A549 (cell line): ENCODE results near the gene SLC39A11. TPM values are rescaled to one million over a fixed set of nuclear protein-coding genes. Genes with fewer than 3 reads are reported as not detected.
A peak's percentile ranks its signal among the peaks of the same experiment; 100 is the strongest.

ENCODE experiments used
- ATAC-seq, 2 experiments: fragments of 200-7000 bp in 1 of 2; fragments of >200 bp in 1 of 2; cut with Nextera tagmentation in 1 of 2; cut with Tn5 transposase in 1 of 2; 3 replicates each; pipeline versions ENCODE4 v1.8.0 to v1.9.1; 2018 to 2020; ENCODE audit warnings: mild to moderate bottlenecking in 1 of 2, moderate library complexity in 1 of 2
- CTCF ChIA-PET: fragments of 300-600 bp; sonication (Branson Sonifier 250); formaldehyde crosslinking; extraction: SDS; loops from one replicate; lab custom pipeline; 2021; ENCODE audit warnings: antibody characterized with exemption, inconsistent platforms; lab: Yijun Ruan, JAX
- POLR2A ChIA-PET: fragments of 350-600 bp; formaldehyde crosslinking; extraction: SDS; loops from one replicate; lab custom pipeline; 2021; ENCODE audit warnings: antibody characterized with exemption, inconsistent platforms; lab: Yijun Ruan, JAX
- DNase-seq, 2 experiments: peaks; one replicate each; pipeline versions ENCODE4 v3.0.0 to v3.0.0-alpha.2; 2011 to 2016; ENCODE audit warnings: low read depth in 1 of 2, low spot score in 1 of 2
- FAIRE-seq: peaks from 2 replicates; lab custom pipeline; 2011; peaks lifted over from hg19 to GRCh38; lab: Jason Lieb, UNC
- H3K27ac ChIP-seq, 2 experiments: fragments of >200 bp; sonication (Bioruptor Twin); formaldehyde crosslinking; 3 replicates each; pipeline ENCODE4 v1.5.1; 2016 to 2017
- H3K4me1 ChIP-seq: fragments of >200 bp; sonication (Bioruptor Twin); formaldehyde crosslinking; 3 replicates; pipeline ENCODE4 v1.6.1; 2016
- H3K4me2 ChIP-seq: fragments of >200 bp; sonication (Bioruptor Twin); formaldehyde crosslinking; 3 replicates; pipeline ENCODE4 v1.6.1; 2016
- H3K4me3 ChIP-seq: fragments of >200 bp; sonication (Bioruptor Twin); formaldehyde crosslinking; 3 replicates; pipeline ENCODE4 v1.5.1; 2016
- H3K9me3 ChIP-seq: fragments of >200 bp; sonication (Bioruptor Twin); formaldehyde crosslinking; 3 replicates; pipeline ENCODE4 v1.6.1; 2016
- CHD4 ChIP-seq: fragments of 200-600 bp; sonication (generic); IDR thresholded peaks from 2 replicates; pipeline ENCODE4 v1.6.1; 2016; ENCODE audit warnings: antibody characterized with exemption, mild to moderate bottlenecking, borderline replicate concordance
- FOSB ChIP-seq: fragments of 250-450 bp; sonication (Bioruptor Pico); IDR thresholded peaks from 2 replicates; pipeline ENCODE4 v1.5.0; 2020; ENCODE audit warnings: mild to moderate bottlenecking, moderate library complexity
- FOSL2 ChIP-seq, 2 experiments: fragments of 450-650 bp in 1 of 2; fragments of >200 bp in 1 of 2; sonication (Bioruptor Twin) in 1 of 2; formaldehyde crosslinking; IDR thresholded peaks; 2 replicates each; pipeline versions ENCODE4 v1.5.0 to v1.6.1; 2016 to 2020; ENCODE audit warnings: mild to moderate bottlenecking in 1 of 2, moderate library complexity in 1 of 2
- HOXA7 ChIP-seq: fragments of 250-450 bp; sonication (Bioruptor Pico); IDR thresholded peaks from 2 replicates; pipeline ENCODE4 v1.5.0; 2020; ENCODE audit warnings: mild to moderate bottlenecking, moderate library complexity
- HOXB5 ChIP-seq: fragments of 250-450 bp; sonication (Bioruptor Pico); IDR thresholded peaks from 2 replicates; pipeline ENCODE4 v1.5.0; 2020; ENCODE audit warnings: mild to moderate bottlenecking, moderate library complexity
- NFE2L2 ChIP-seq: fragments of 150-350 bp; conservative IDR thresholded peaks from 2 replicates; pipeline ENCODE4 v1.6.1; 2014; ENCODE audit warnings: low read length
- NPAS2 ChIP-seq: fragments of 250-450 bp; sonication (Bioruptor Pico); IDR thresholded peaks from 2 replicates; pipeline ENCODE4 v1.8.0; 2022; ENCODE audit warnings: mild to moderate bottlenecking, moderate library complexity, borderline replicate concordance
- NR3C1 ChIP-seq: fragments of >200 bp; sonication (Bioruptor Twin); formaldehyde crosslinking; IDR thresholded peaks from 3 replicates; pipeline ENCODE4 v1.6.1; 2017
- PHF8 ChIP-seq: fragments of 200-600 bp; sonication (generic); IDR thresholded peaks from 2 replicates; pipeline ENCODE4 v1.6.1; 2016; ENCODE audit warnings: low read depth, mild to moderate bottlenecking, antibody characterized with exemption, moderate library complexity, borderline replicate concordance
- RNF2 ChIP-seq: fragments of 200-600 bp; sonication (generic); IDR thresholded peaks from 2 replicates; pipeline ENCODE4 v1.6.1; 2016; ENCODE audit warnings: low read depth, mild to moderate bottlenecking, antibody characterized with exemption, moderate library complexity, borderline replicate concordance
- TP53 ChIP-seq: fragments of 250-450 bp; sonication (Bioruptor Pico); IDR thresholded peaks from 2 replicates; pipeline ENCODE4 v1.5.0; 2021; ENCODE audit warnings: mild to moderate bottlenecking, moderate library complexity
- USF2 ChIP-seq: fragments of 450-650 bp; IDR thresholded peaks from 2 replicates; pipeline ENCODE4 v1.6.1; 2014; ENCODE audit warnings: antibody characterized with exemption
- ZC3H11A ChIP-seq: fragments of 450-650 bp; IDR thresholded peaks from 2 replicates; pipeline ENCODE4 v1.6.1; 2014; ENCODE audit warnings: antibody characterized with exemption, mild to moderate bottlenecking
- WGBS: methylation state at CpG from one replicate; pipeline ENCODE4 v1.1.6; 2017; ENCODE audit errors: missing lambda C conversion rate; 5-methylcytosine and 5-hydroxymethylcytosine counted together
- polyA plus RNA-seq, 4 experiments: library from polyadenylated mRNA; depleted of rRNA in 3 of 4; stranded (reverse); fragments of >200 nt; fragmentation: RNase III in 1 of 4; extraction: RNeasy Plus Mini Kit Qiagen cat#74134 plus additional on column Dnase treatment in 1 of 4; gene quantifications; 2 replicates in 3 of 4; 3 replicates in 1 of 4; pipeline ENCODE4 v1.2.3, GENCODE V29; 2011 to 2017
- TF ChIP-seq, protein P1 (sequence below): fragments of 150-350 bp; IDR thresholded peaks from 2 replicates; pipeline ENCODE4 v1.6.1; 2014; ENCODE audit warnings: low read depth, mild to moderate bottlenecking, low read length
- TF ChIP-seq, protein P2 (sequence below): fragments of >200 bp; sonication (Bioruptor Twin); formaldehyde crosslinking; IDR thresholded peaks from 3 replicates; pipeline ENCODE4 v1.5.1; 2016
- TF ChIP-seq, protein P3 (sequence below): fragments of 200-600 bp; sonication (generic); IDR thresholded peaks from 2 replicates; pipeline ENCODE4 v1.6.1; 2016; ENCODE audit warnings: antibody characterized with exemption, mild to moderate bottlenecking, moderate library complexity

Gene SLC39A11
- polyA plus RNA-seq, 2 of the 4 experiments (the other 2 are of a cell fraction) = 18.4 to 25.2 TPM

DNA sequence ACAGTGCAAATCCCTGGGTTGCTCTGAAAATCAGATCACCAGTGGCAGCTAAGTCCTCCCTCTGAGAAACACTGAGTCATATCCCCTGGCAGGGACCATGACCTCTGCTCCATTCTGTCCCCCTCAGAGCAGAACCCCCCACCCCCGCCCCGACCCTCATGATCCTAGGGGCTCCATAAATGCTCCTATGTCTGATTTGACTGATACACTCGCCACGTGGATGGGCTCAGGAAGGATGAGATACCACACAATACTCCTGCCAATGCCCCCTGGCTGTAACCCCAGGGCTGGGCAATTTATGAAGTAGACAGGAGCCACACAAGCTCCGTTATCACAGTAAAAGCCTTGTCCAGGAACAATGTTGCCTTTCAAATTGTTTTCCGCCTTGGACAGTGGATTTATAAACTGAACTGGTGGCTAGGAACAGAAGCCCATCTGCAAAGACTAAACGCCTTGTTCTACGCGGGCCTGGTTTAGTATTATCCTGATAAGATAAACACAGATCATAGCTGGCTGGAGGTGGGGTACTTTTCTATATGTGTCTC, 394.8 kb downstream of the SLC39A11 start (continued):
- no peak for TF ChIP-seq RNF2
- TF ChIP-seq, protein P1, sequence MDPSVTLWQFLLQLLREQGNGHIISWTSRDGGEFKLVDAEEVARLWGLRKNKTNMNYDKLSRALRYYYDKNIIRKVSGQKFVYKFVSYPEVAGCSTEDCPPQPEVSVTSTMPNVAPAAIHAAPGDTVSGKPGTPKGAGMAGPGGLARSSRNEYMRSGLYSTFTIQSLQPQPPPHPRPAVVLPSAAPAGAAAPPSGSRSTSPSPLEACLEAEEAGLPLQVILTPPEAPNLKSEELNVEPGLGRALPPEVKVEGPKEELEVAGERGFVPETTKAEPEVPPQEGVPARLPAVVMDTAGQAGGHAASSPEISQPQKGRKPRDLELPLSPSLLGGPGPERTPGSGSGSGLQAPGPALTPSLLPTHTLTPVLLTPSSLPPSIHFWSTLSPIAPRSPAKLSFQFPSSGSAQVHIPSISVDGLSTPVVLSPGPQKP = no peak

DNA sequence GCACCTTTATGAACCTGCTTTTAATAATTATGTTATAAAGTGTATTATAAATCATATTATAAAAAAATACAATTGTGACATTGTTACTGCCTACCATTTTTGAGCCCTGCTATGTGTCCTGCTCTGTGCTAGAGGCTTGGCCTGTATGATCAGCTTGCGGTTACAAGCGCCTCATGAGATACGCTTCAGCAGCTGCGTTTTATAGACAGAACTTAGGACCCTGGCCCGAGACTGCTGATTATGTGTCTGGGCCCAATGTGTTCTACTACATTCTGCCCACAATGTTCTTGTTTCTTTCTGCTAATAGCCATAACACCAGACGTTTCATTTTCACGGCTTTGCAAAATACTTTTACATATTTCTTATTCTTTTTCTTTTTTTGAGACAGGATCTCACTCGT, 395.8 kb downstream of the SLC39A11 start:
- H3K4me2 ChIP-seq = no peak overlapping the region
- ChIA-PET POLR2A (no interaction called here), CTCF (interaction anchor here (1.2 to 22.2 kb wide), 5 partner anchors 13 to 157 kb away, joined by 3 to 240 read pairs (median 39); no protein-coding TSS in a partner anchor)
- FAIRE-seq (no peak), DNase-seq (no peak), ATAC-seq (no peak)
- peak overlapping the region in 1 of 2 experiments; percentile 77; a peak in 3 of 6 replicates for H3K27ac ChIP-seq
- 95% methylated on average over 8 of the region's 8 CpGs for WGBS
- TF ChIP-seq HOXB5 (CRISPR knock-in tag) (no peak), ZC3H11A (no peak), NPAS2 (CRISPR knock-in tag) (no peak), NFE2L2 (no peak), CHD4 (no peak), NR3C1 (no peak), HOXA7 (CRISPR knock-in tag) (no peak), FOSB (CRISPR knock-in tag) (no peak), TP53 (no peak), PHF8 (no peak), USF2 (no peak), FOSL2 (IDR thresholded peaks at IDR 0.05) (no peak), FOSL2 (CRISPR knock-in tag; IDR thresholded peaks at IDR 0.05) (no peak)
- TF ChIP-seq, protein P2, sequence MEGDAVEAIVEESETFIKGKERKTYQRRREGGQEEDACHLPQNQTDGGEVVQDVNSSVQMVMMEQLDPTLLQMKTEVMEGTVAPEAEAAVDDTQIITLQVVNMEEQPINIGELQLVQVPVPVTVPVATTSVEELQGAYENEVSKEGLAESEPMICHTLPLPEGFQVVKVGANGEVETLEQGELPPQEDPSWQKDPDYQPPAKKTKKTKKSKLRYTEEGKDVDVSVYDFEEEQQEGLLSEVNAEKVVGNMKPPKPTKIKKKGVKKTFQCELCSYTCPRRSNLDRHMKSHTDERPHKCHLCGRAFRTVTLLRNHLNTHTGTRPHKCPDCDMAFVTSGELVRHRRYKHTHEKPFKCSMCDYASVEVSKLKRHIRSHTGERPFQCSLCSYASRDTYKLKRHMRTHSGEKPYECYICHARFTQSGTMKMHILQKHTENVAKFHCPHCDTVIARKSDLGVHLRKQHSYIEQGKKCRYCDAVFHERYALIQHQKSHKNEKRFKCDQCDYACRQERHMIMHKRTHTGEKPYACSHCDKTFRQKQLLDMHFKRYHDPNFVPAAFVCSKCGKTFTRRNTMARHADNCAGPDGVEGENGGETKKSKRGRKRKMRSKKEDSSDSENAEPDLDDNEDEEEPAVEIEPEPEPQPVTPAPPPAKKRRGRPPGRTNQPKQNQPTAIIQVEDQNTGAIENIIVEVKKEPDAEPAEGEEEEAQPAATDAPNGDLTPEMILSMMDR = no peak
- TF ChIP-seq, protein P1 = no peak
- TF ChIP-seq, protein P3, sequence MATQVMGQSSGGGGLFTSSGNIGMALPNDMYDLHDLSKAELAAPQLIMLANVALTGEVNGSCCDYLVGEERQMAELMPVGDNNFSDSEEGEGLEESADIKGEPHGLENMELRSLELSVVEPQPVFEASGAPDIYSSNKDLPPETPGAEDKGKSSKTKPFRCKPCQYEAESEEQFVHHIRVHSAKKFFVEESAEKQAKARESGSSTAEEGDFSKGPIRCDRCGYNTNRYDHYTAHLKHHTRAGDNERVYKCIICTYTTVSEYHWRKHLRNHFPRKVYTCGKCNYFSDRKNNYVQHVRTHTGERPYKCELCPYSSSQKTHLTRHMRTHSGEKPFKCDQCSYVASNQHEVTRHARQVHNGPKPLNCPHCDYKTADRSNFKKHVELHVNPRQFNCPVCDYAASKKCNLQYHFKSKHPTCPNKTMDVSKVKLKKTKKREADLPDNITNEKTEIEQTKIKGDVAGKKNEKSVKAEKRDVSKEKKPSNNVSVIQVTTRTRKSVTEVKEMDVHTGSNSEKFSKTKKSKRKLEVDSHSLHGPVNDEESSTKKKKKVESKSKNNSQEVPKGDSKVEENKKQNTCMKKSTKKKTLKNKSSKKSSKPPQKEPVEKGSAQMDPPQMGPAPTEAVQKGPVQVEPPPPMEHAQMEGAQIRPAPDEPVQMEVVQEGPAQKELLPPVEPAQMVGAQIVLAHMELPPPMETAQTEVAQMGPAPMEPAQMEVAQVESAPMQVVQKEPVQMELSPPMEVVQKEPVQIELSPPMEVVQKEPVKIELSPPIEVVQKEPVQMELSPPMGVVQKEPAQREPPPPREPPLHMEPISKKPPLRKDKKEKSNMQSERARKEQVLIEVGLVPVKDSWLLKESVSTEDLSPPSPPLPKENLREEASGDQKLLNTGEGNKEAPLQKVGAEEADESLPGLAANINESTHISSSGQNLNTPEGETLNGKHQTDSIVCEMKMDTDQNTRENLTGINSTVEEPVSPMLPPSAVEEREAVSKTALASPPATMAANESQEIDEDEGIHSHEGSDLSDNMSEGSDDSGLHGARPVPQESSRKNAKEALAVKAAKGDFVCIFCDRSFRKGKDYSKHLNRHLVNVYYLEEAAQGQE = no peak
- H3K9me3 ChIP-seq = no peaks in the 10 kb centered on the region
- peaks cover 46% of the 10 kb centered on the region for H3K4me1 ChIP-seq
- H3K4me3 ChIP-seq = no peak overlapping the region
